GM19452 (cell line): Measurements from ENCODE around the gene DCT.

Source experiments
- ATAC-seq: cut with Tn5 transposase; IDR thresholded peaks from one replicate; pipeline ENCODE4 v1.9.1; 2021; ENCODE audit not compliant: unreplicated experiment

DCT gene

DNA sequence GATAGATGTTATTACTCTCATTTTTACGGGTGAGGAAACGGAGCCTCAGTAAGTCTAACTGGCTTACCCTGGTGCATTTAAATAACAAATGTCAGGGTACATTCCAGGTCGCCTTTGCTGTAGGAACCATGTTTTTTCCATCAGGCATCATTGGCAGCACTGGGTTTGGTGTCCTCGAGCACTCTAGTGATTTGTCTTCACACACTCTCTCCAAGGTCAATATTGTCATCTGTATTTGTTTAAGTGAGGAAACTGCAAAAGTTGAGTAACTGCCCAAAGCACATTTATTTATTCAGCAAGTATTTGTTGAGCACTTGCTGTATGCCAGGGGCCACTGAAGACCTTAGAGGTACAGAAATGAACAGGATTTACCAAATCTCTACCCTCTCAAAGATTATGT is 78.6 kb downstream of the DCT start:
- ATAC-seq = no peak

DNA sequence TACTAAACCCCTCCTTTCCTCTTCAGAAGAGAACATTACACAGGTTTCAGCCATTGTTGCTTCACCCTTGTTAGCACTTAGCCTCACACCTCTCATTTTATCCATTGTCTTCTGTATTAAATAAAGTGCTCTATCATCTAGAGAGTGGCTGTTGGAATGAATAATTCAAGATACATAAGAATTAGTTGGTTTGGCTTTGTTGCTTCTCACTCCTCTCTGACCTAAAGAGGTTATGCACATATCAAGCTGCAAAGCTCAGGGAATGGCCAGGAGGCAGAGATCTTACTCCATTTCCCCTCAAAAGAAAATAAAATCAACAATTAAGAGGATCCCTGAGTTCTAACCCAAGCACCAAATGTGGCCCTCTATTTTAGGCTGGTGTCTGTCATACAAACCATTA is 79.7 kb downstream of the DCT start:
- no peak for ATAC-seq

DNA sequence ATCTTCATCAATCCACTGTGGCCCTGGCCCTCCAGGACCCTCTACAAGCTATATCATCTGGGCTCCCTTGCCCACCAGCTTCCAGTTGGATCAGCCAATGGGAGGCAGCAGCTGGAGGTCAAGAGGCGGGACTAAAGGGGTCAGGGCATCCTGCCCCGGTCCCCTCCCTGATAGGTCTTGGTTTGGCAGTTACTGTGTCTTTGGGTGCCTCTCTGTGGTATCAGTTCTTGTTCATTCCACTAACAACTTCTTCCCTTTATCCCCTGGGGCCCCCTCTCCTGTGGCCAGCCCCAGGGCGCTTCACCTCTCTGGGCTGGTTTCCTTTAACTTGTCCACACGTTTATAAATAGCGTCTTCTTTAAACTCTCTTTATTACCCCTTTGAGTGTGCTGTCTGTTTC is 83.6 kb downstream of the DCT start:
- ATAC-seq = no peak

DNA sequence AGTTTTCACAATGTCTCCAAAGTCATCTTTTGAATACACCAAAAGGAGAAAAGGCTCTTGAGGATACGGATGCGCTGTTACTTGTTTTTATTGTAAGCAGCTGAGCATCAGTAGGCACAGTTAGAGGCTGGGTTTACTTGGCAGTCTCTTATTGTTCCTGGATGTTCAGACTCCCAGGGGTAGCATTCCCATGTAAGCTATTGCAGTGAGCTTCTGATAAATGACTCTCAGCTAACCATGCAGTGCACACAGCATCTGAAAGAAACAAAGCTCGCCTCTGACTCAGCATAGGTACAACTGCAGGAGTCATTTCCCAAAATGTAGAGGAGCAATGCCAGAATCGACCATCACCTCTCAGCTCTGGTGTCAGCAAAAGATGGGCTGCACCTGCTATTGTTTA is 84.8 kb downstream of the DCT start:
- ATAC-seq = no peak

DNA sequence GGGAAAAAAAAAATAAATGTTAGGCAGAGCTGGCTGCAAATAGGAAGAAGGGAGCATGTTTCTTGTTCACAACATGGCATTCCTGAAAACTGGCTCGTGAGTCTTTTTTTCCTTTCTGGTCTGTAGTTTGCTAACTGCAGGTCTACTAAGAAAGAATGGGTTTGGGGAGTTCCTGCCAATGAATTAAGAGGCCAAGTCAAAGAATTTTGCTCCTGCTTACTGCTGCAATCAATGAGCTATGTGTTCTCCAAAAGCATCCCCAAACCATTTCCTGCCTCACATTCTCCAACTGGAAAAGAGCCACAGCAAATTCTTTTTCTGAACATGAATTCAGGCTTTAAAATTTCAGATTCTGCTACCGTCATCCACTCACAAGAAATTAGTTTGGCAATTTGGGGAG is 88.6 kb downstream of the DCT start:
- no peak for ATAC-seq

DNA sequence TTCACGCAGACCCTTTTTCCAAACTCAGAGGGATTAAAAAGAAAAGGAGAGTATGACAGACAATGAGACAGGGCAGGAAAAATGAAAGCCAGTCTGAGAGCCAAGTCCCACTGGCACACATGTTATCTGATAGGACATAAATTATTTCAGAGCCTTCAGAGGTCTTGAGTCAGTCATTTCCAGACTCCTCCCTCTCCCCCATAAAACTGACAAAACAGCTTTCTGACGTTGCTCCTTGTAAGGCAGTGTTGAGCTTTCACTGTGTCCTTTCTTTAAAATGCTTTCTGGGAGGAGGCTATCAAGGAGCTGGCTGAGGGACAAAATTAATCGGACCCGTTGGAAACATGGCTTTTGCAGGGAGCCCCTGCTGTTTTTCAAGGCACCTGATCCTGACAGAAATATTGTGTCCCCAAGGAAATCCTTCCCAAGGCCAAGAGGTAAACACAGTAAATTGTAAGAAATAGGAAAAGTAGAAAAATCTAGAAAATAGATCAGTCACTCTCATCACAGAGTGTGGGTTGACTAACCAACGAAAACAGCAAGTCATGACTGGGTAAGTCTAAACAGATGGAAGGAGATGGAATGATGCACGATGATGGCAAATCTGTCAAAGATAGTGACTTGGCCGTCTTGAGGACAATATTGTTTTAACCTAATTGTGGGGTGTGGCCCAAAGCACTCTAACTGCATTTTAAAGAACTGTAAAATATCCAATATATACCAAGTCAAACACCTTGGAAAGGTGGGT is 89.7 kb downstream of the DCT start:
- no peak for ATAC-seq

DNA sequence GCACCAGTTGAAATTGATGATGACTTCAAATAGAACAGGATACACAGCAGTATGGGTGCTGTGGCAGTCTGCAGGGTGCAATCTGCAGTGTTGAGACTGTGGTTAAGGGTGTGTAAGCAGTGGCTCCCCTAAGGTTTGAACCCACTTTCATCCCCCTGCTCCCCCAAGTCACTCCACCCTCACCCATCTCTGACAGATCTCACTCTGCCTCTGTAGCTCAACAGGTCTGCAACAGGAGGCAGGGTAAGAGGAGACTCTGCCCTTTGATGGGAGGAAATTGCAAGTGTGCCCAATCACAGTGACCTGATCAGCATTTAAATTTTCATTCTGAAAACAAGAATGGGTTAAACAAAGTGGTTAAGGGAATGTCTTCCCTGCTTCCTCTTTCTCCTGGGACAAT is 92.4 kb downstream of the DCT start:
- ATAC-seq = no peak
